ENCODE data around the gene MMP15. TPM values are rescaled to one million over a fixed set of nuclear protein-coding genes. Genes with fewer than 3 reads are reported as not detected.
A peak's percentile ranks its signal among the peaks of the same experiment; 100 is the strongest.

MMP15 gene
- total RNA-seq, 1 donor: 9.4 TPM

- peak overlapping the region; percentile 58 for H3K4me3 ChIP-seq (ENCODE audit: insufficient read depth, low read length)
- peak overlapping the region; percentile 23 for H3K4me2 ChIP-seq (ENCODE audit: insufficient read depth, low read length)
- H2AFZ ChIP-seq (ENCODE audit: low read length): no peak overlapping the region
These were observed 40.1 kb upstream of the MMP15 start for GRCh38 chr16:57985204-57986181.

GRCh38 chr16:57986196-57986595, 39.4 kb upstream of the MMP15 start:
- Histone ChIP-seq H2AFZ (ENCODE audit: low read length) (no peak overlapping the region), H4K20me1 (ENCODE audit: insufficient read depth, low read length) (no peaks in the 10 kb centered on the region), H3K9me3 (ENCODE audit: low read depth, low read length) (no peaks in the 10 kb centered on the region), H3K36me3 (ENCODE audit: insufficient read depth, low read length) (no peaks in the 10 kb centered on the region), H3K4me1 (ENCODE audit: insufficient read depth, low read length) (peaks cover 3% of the 10 kb centered on the region), H3K27ac (ENCODE audit: low read depth, low read length) (no peak overlapping the region), H3K4me3 (ENCODE audit: insufficient read depth, low read length) (no peak overlapping the region), H3K4me2 (ENCODE audit: insufficient read depth, low read length) (no peak overlapping the region), H3K27me3 (ENCODE audit: insufficient read depth, low read length) (peaks cover 44% of the 10 kb centered on the region), H3K79me2 (ENCODE audit: insufficient read depth, low read length) (no peaks in the 10 kb centered on the region)
- DNase-seq (ENCODE audit: insufficient read length, low spot score, missing footprints): peak; percentile 50
- no peak for TF ChIP-seq CTCF (IDR thresholded peaks at IDR 0.05; ENCODE audit: extremely low read depth, low read depth, low read length)

More at GRCh38 chr16:57985204-57986181, 40.1 kb upstream of the MMP15 start:
- H3K27ac ChIP-seq (ENCODE audit: low read depth, low read length): no peak overlapping the region
- no peaks in the 10 kb centered on the region for H3K9me3 ChIP-seq (ENCODE audit: low read depth, low read length)
- peak; percentile 74 for DNase-seq (ENCODE audit: insufficient read length, low spot score, missing footprints)
- H4K20me1 ChIP-seq (ENCODE audit: insufficient read depth, low read length): no peaks in the 10 kb centered on the region
- no peaks in the 10 kb centered on the region for H3K79me2 ChIP-seq (ENCODE audit: insufficient read depth, low read length)
- peaks cover 44% of the 10 kb centered on the region for H3K27me3 ChIP-seq (ENCODE audit: insufficient read depth, low read length)
- no peaks in the 10 kb centered on the region for H3K36me3 ChIP-seq (ENCODE audit: insufficient read depth, low read length)
- no peak for TF ChIP-seq CTCF (IDR thresholded peaks at IDR 0.05; ENCODE audit: extremely low read depth, low read depth, low read length)
- peaks cover 3% of the 10 kb centered on the region for H3K4me1 ChIP-seq (ENCODE audit: insufficient read depth, low read length)

- Histone ChIP-seq H2AFZ (ENCODE audit: low read length) (no peak overlapping the region), H3K4me3 (ENCODE audit: insufficient read depth, low read length) (no peak overlapping the region), H3K27ac (ENCODE audit: low read depth, low read length) (no peak overlapping the region), H3K4me1 (ENCODE audit: insufficient read depth, low read length) (peaks cover 3% of the 10 kb centered on the region), H4K20me1 (ENCODE audit: insufficient read depth, low read length) (no peaks in the 10 kb centered on the region), H3K27me3 (ENCODE audit: insufficient read depth, low read length) (peaks cover 34% of the 10 kb centered on the region), H3K36me3 (ENCODE audit: insufficient read depth, low read length) (no peaks in the 10 kb centered on the region), H3K9me3 (ENCODE audit: low read depth, low read length) (no peaks in the 10 kb centered on the region), H3K79me2 (ENCODE audit: insufficient read depth, low read length) (no peaks in the 10 kb centered on the region), H3K4me2 (ENCODE audit: insufficient read depth, low read length) (no peak overlapping the region)
- peak; percentile 69 for DNase-seq (ENCODE audit: insufficient read length, low spot score, missing footprints)
- TF ChIP-seq CTCF (IDR thresholded peaks at IDR 0.05; ENCODE audit: extremely low read depth, low read depth, low read length): no peak
These were observed 37.9 kb upstream of the MMP15 start for GRCh38 chr16:57987441-57988177.

GRCh38 chr16:57988929-57989328, 36.6 kb upstream of the MMP15 start:
- no peak overlapping the region for H3K4me2 ChIP-seq (ENCODE audit: insufficient read depth, low read length)
- H3K9me3 ChIP-seq (ENCODE audit: low read depth, low read length): no peaks in the 10 kb centered on the region
- no peak overlapping the region for H3K27ac ChIP-seq (ENCODE audit: low read depth, low read length)
- no peak overlapping the region for H3K4me3 ChIP-seq (ENCODE audit: insufficient read depth, low read length)
- H3K4me1 ChIP-seq (ENCODE audit: insufficient read depth, low read length): peaks cover 3% of the 10 kb centered on the region
- H4K20me1 ChIP-seq (ENCODE audit: insufficient read depth, low read length): peaks cover 3% of the 10 kb centered on the region
- DNase-seq (ENCODE audit: insufficient read length, low spot score, missing footprints): peak; percentile 89
- no peaks in the 10 kb centered on the region for H3K36me3 ChIP-seq (ENCODE audit: insufficient read depth, low read length)
- H3K27me3 ChIP-seq (ENCODE audit: insufficient read depth, low read length): peaks cover 31% of the 10 kb centered on the region
- H3K79me2 ChIP-seq (ENCODE audit: insufficient read depth, low read length): no peaks in the 10 kb centered on the region
- TF ChIP-seq CTCF (IDR thresholded peaks at IDR 0.05; ENCODE audit: extremely low read depth, low read depth, low read length): no peak
- no peak overlapping the region for H2AFZ ChIP-seq (ENCODE audit: low read length)
